ENCODE data around the gene CYP26B1.

The CYP26B1 gene

DNA sequence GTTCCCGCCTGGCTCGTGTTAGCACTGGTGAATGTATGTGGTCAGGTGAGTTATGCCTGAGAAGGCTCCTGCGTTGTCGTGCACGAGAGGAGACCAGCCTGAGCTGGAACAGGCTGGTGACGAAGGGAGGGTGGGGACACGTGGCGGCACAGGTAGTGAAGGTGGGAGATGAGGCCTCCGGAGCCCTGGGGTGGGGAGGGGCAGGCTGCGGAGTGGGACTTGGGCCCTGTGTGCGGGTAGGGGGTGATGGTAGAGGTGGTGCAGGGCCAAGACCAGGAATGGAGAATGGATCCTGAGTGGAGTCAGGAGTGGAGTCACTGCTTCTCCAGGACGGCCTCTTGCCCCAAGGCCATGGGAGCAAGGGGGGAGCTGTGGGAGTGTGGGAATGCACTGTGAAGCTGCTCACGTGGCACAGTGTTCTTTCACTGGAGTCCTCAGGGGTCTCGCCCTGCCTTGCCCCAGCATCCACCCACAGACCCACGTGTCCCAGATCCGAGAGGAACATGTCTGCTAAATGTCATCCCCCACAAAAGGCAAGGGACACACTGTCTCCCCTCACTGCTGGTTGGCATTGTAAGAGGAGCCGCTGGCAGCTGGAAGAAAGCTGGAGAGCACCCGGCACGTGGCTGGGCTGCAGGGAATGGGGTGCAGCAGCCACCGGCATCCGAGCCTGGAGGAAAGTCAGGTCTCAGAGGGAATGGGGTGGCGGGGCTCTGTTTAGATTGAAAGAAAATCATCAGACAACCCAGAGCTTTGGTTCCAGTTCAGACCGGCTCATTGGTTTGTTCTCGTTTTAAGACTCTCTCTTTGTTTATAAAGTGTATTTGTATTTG, 63.7 kb downstream of the CYP26B1 start:
- in situ Hi-C loops (cut with HindIII; ENCODE audit: low sequenced_read_pairs): no loop called here
- no peak for DNase-seq (ENCODE audit: low read depth, low spot score)
- no peak for TF ChIP-seq CTCF (IDR thresholded peaks at IDR 0.05; ENCODE audit: low read depth, low read length)

GRCh38 chr2:72082887-72083286, 64.8 kb downstream of the CYP26B1 start:
- TF ChIP-seq CTCF (IDR thresholded peaks at IDR 0.05; ENCODE audit: low read depth, low read length): no peak
- H3K4me3 ChIP-seq (ENCODE audit: low read depth, low read length): no peak overlapping the region
- in situ Hi-C loops (cut with HindIII; ENCODE audit: low sequenced_read_pairs): no loop called here
- no peak for DNase-seq (ENCODE audit: low read depth, low spot score)

More for the DNA sequence above, 63.7 kb downstream of the CYP26B1 start:
- H3K4me3 ChIP-seq (ENCODE audit: low read depth, low read length): no peak overlapping the region

- TF ChIP-seq CTCF (IDR thresholded peaks at IDR 0.05; ENCODE audit: low read depth, low read length): no peak
- no peak overlapping the region for H3K4me3 ChIP-seq (ENCODE audit: low read depth, low read length)
- in situ Hi-C loops (cut with HindIII; ENCODE audit: low sequenced_read_pairs): no loop called here
- no peak for DNase-seq (ENCODE audit: low read depth, low spot score)
These were observed 65.6 kb downstream of the CYP26B1 start for GRCh38 chr2:72082021-72082601.

- no peak for DNase-seq (ENCODE audit: low read depth, low spot score)
- in situ Hi-C loops (cut with HindIII; ENCODE audit: low sequenced_read_pairs): no loop called here
- no peak overlapping the region for H3K4me3 ChIP-seq (ENCODE audit: low read depth, low read length)
- TF ChIP-seq CTCF (IDR thresholded peaks at IDR 0.05; ENCODE audit: low read depth, low read length): no peak
These were observed 66.2 kb downstream of the CYP26B1 start for GRCh38 chr2:72081451-72081850.

- no peak for DNase-seq (ENCODE audit: low read depth, low spot score)
- H3K4me3 ChIP-seq (ENCODE audit: low read depth, low read length): no peak overlapping the region
- in situ Hi-C loops (cut with HindIII; ENCODE audit: low sequenced_read_pairs): no loop called here
- no peak for TF ChIP-seq CTCF (IDR thresholded peaks at IDR 0.05; ENCODE audit: low read depth, low read length)
These were observed 67.1 kb downstream of the CYP26B1 start for GRCh38 chr2:72080286-72081145.
